SU-DHL-6 (cell line): ENCODE data around the gene ADD3.

ENCODE experiments used
- H2AFZ ChIP-seq: fragments of 200-600 bp; sonication (generic); 2 replicates; pipeline ENCODE4 v1.6.1; 2014; ENCODE audit warnings: low read depth, mild to moderate bottlenecking, moderate library complexity, mixed read lengths, antibody characterized with exemption, low read length; ENCODE audit not compliant: severe bottlenecking
- H3F3A ChIP-seq: fragments of 200-600 bp; shearing (Covaris generic); 2 replicates; pipeline ENCODE4 v1.6.0; 2016; ENCODE audit warnings: antibody characterized with exemption, mild to moderate bottlenecking; ENCODE audit not compliant: insufficient read depth
- H3K27ac ChIP-seq: fragments of 200-600 bp; sonication (generic); 2 replicates; pipeline ENCODE4 v1.5.1; 2016; ENCODE audit warnings: low read depth, mild to moderate bottlenecking, low read length, moderate library complexity, mixed read lengths
- H3K27me3 ChIP-seq: fragments of 200-600 bp; sonication (generic), shearing (Covaris generic); 2 replicates; pipeline ENCODE4 v1.6.0; 2014; ENCODE audit warnings: mild to moderate bottlenecking, low read length
- H3K36me3 ChIP-seq: fragments of 200-600 bp; sonication (generic); 2 replicates; pipeline ENCODE4 v1.6.1; 2014; ENCODE audit warnings: mild to moderate bottlenecking, low read length, mixed read lengths
- H3K4me2 ChIP-seq: fragments of 300-600, 200-600 bp; shearing (Covaris generic), sonication (generic); 2 replicates; pipeline ENCODE4 v1.6.0; 2014; ENCODE audit warnings: low read length, low read depth, mild to moderate bottlenecking; ENCODE audit not compliant: poor library complexity, severe bottlenecking
- H3K4me3 ChIP-seq: fragments of 200-600 bp; sonication (generic); 2 replicates; pipeline ENCODE4 v1.5.1; 2014; ENCODE audit warnings: antibody characterized with exemption, low read length, mild to moderate bottlenecking, mixed read lengths; ENCODE audit not compliant: insufficient read depth, poor library complexity, severe bottlenecking
- H3K79me2 ChIP-seq: fragments of 200-600 bp; sonication (generic); 2 replicates; pipeline ENCODE4 v1.6.1; 2014; ENCODE audit warnings: mild to moderate bottlenecking, low read length, moderate library complexity; ENCODE audit not compliant: insufficient read depth
- H3K9ac ChIP-seq: fragments of 200-600 bp; sonication (generic); 2 replicates; pipeline ENCODE4 v1.7.0; 2014; ENCODE audit warnings: mild to moderate bottlenecking, low read length
- H3K9me2 ChIP-seq: fragments of 200-600 bp; sonication (generic); replicated peaks from 2 replicates; pipeline ENCODE4 v1.6.1; 2014; ENCODE audit warnings: low read length; ENCODE audit not compliant: insufficient read depth
- H3K9me3 ChIP-seq: fragments of 200-600 bp; sonication (generic); 2 replicates; pipeline ENCODE4 v1.6.1; 2014; ENCODE audit warnings: low read length, mixed read lengths; ENCODE audit not compliant: insufficient read depth
- H4K20me1 ChIP-seq: fragments of 200-600 bp; sonication (generic); 2 replicates; pipeline ENCODE4 v1.6.1; 2014; ENCODE audit warnings: low read depth, mild to moderate bottlenecking, antibody characterized with exemption, low read length, moderate library complexity, mixed read lengths
- CTCF ChIP-seq: fragments of 200-600 bp; sonication (generic); IDR thresholded peaks from one replicate; pipeline ENCODE4 v1.5.1; 2017; ENCODE audit warnings: antibody characterized with exemption, mild to moderate bottlenecking, low read length, moderate library complexity; ENCODE audit not compliant: insufficient read depth, poor library complexity, severe bottlenecking
- EZH2phosphoT487 ChIP-seq: fragments of 200-600 bp; sonication (generic), shearing (Covaris generic); conservative IDR thresholded peaks from 2 replicates; pipeline ENCODE4 v1.6.1; 2018; ENCODE audit warnings: mild to moderate bottlenecking, antibody characterized with exemption, low read length, moderate library complexity, mixed read lengths

ADD3 gene

GRCh38 chr10:110003524-110003885 is 4.3 kb upstream of the ADD3 start:
- TF ChIP-seq CTCF: no peak
- TF ChIP-seq EZH2phosphoT487: no peak
- no peaks in the 10 kb centered on the region for H3K9me3 ChIP-seq
- H3K9ac ChIP-seq: no peak overlapping the region
- H3K27me3 ChIP-seq: no peaks in the 10 kb centered on the region
- H3K36me3 ChIP-seq: no peaks in the 10 kb centered on the region
- H3K9me2 ChIP-seq: no peaks in the 10 kb centered on the region
- H3K79me2 ChIP-seq: peaks cover 1% of the 10 kb centered on the region; the same call in 1 of the 2 replicates
- H3F3A ChIP-seq: peaks cover 11% of the 10 kb centered on the region
- H4K20me1 ChIP-seq: no peaks in the 10 kb centered on the region
- H3K27ac ChIP-seq: no peak overlapping the region
- no peak overlapping the region for H3K4me3 ChIP-seq
- no peak overlapping the region for H3K4me2 ChIP-seq
- H2AFZ ChIP-seq: no peak overlapping the region

DNA sequence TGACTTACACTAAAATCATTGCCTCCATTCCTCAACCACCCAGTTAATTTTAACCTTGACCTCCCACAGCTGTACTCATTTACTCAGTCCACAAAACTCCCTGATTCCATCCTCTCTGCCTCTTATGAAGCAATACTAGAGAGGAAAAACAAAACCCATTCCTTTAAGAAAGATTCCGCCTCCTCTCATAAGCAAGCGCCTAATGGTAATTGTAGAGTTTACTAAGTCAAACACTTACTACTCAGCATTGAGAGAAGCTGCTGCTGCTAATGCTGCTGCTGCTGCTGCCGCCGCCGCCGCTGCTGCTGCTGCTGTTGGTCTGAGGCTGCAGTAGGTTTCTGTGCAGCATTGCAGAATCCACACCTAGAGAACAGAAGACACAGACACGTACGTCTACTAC is 2.1 kb upstream of the ADD3 start:
- no peak for TF ChIP-seq EZH2phosphoT487
- no peak for TF ChIP-seq CTCF
- Histone ChIP-seq H3F3A (peaks cover 22% of the 10 kb centered on the region), H3K4me2 (no peak overlapping the region), H3K27me3 (no peaks in the 10 kb centered on the region), H3K27ac (no peak overlapping the region), H3K9me2 (no peaks in the 10 kb centered on the region), H3K9ac (no peak overlapping the region), H3K79me2 (peaks cover 23% of the 10 kb centered on the region), H2AFZ (no peak overlapping the region), H3K9me3 (no peaks in the 10 kb centered on the region), H4K20me1 (peaks cover 5% of the 10 kb centered on the region; the same call in 1 of the 2 replicates), H3K36me3 (no peaks in the 10 kb centered on the region), H3K4me3 (no peak overlapping the region)

DNA sequence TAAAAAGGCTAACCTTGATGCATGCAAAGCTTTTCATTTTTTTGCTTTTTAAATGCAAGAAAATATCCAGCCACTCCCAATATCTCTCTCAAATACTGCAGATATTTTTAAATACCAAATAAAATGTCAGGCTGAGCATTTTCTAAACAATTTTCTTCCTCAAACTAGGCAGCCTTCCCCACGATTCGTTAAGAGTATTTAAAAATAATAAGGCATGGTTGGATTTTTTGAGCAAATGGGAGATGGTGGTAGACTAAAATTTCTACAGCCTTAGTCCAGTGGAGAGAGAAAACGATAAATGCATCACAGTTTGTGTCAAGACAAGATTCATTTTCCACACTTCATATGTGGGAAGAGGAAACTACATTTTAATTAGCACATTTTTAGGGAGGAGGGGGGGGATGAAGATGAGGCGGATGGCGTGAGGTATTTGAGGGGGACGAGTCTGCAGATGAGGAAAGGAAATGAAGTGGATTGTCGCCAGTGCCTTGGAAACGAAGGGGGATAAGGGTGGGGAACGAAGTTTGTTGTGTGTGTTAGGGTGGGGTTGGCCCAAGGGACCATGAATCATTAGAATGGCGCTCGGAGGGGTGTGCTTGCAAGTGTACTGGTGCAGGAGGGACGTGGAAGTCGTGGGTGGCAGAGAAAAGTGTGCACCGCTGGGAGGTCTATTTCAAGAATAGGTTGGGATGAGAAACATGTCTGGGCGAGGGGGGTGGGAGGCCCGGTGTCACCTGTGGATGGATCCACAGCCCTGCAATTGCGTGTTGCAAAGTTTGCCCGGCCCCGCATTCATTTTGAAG is 1.2 kb upstream of the ADD3 start:
- TF ChIP-seq EZH2phosphoT487: no peak
- no peaks in the 10 kb centered on the region for H3K9me2 ChIP-seq
- no peak overlapping the region for H3K4me3 ChIP-seq
- H3K27ac ChIP-seq: no peak overlapping the region
- H3K27me3 ChIP-seq: no peaks in the 10 kb centered on the region
- no peaks in the 10 kb centered on the region for H3K36me3 ChIP-seq
- H3K9me3 ChIP-seq: no peaks in the 10 kb centered on the region
- H3F3A ChIP-seq: peaks cover 22% of the 10 kb centered on the region
- H3K4me2 ChIP-seq: peak overlapping the region; percentile 75
- H3K9ac ChIP-seq: peak overlapping the region; percentile 67
- peak overlapping the region; percentile 96 for H2AFZ ChIP-seq
- H3K79me2 ChIP-seq: peaks cover 32% of the 10 kb centered on the region
- H4K20me1 ChIP-seq: peaks cover 13% of the 10 kb centered on the region

DNA sequence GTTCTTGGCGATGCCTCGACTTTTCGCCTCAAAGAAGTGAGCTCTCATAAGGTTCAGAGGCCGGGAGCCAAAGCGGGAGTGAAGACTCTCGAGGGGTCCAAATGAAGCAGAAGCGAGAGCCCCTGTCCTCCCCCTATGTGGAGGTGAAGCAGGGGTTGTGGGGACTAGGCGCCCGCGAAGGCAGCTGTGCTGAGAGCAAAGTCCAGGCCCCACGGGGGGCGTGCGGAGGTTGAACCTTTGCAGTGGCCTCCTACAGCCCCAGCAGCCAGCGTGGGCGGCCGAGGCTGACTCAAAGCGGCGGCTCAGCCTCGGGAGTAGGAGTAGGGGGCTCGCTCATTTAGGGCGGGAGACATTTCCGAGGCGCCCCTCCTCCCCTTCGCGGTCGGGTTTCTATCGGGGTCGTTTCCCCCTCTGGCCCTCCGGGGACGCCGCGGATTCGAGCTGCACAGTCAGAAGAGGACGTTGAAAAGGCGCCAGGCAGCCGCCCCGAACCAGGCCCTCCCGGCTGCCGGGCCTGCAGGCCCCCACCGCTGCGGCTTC is 553 bp upstream of the ADD3 start:
- H3K36me3 ChIP-seq: no peaks in the 10 kb centered on the region
- no peaks in the 10 kb centered on the region for H3K9me2 ChIP-seq
- TF ChIP-seq EZH2phosphoT487 (no peak), CTCF (no peak)
- H3K9ac ChIP-seq: peak overlapping the region; percentile 67
- H3K9me3 ChIP-seq: no peaks in the 10 kb centered on the region
- peak overlapping the region; percentile 53 for H3K4me3 ChIP-seq
- peaks cover 22% of the 10 kb centered on the region for H3F3A ChIP-seq
- H2AFZ ChIP-seq: peak overlapping the region; percentile 96
- H3K27me3 ChIP-seq: no peaks in the 10 kb centered on the region
- peaks cover 38% of the 10 kb centered on the region for H3K79me2 ChIP-seq
- peaks cover 20% of the 10 kb centered on the region for H4K20me1 ChIP-seq
- peak overlapping the region; percentile 75 for H3K4me2 ChIP-seq
- peak overlapping the region; percentile 59 for H3K27ac ChIP-seq
